Stimulated activated CD8-positive, alpha-beta memory T cell treated with anti-CD3 and anti-CD28 coated beads, Interleukin-2, amount 100 ng/mL, for 1 hour (primary cell): ENCODE results near the gene LINC01488.

ENCODE experiments used
- DNase-seq, 2 donors: peaks; one replicate each; pipeline ENCODE4 v3.0.0-alpha.2; 2020; ENCODE audit warnings: low read depth in 2 of 2

The LINC01488 gene

GRCh38 chr11:69509846-69510390 is 28.5 kb downstream of the LINC01488 start:
- DNase-seq: no peak

DNA sequence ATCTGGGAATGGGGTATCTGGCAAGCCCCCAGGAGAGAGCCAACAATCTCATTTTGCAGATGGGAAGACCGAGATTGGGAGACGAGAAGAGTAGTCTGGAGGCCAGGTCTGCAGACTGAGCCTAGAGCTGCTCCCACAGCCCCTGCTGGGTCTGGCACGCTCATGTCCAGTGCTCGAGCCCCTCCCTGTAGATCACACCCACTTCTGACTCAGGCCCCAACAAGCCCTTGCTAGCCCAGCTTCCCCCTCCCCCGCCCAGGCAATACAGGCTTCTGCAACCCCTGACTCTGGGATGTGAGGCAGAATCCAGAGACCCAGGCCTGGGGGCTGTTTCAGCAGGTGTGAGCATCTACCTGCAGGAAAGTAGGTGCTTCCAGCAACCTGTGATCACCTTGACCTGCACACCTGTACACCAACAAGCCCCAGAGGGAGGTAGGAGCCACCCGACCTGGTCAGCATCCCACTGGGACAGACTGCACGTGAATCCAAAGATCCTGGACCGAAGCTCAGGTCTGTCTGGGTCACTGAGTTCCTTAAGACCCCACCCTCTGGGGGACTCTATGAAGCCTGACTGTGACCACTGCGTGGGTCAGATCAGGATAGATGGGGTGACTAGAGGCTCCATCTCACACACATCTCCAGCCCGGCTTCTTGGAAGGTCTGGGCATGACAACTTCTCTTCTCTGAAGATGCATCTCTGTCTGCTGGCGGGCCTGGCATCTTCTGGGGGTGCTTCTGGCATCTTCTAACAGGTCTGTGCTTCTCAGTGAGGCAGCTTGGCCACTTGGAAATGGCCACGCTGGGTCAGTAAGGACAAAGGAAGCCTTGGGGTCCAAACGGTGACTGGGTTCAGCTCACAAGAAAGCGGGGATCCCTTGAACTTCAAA is 29.3 kb downstream of the LINC01488 start:
- no peak for DNase-seq

DNA sequence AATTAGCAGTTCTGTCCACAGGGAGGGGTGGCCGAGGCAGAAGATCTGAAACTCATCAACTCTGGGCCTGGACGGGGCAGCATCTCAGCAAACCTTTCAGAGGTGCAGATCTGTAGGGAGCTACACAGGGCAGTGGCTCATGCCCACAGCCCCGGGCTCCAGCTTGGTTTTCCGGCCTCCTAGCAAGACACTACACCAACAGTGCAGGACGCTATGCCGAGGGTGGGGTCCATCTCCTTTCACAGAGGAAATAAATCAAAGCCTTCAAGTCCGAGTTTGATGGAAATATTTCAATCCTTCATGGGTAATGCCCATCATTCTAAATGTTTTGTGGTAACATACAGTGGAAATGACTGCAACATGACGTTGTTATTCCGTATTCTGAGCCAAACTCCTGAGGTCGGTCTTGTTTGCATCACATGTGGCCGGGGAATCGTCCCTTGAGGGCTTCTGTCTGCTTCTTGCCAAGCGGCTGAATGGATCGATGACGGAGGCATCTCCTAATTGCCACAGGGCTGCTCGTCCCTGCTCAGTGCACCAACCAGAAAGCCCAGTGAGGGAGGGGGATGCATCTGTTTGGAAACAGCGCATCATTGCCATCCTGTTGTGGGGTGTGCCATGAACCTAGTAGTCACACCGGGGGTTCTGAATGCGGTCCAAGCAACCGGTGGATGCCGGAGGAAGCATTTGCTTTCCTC is 30.0 kb downstream of the LINC01488 start:
- DNase-seq: no peak

DNA sequence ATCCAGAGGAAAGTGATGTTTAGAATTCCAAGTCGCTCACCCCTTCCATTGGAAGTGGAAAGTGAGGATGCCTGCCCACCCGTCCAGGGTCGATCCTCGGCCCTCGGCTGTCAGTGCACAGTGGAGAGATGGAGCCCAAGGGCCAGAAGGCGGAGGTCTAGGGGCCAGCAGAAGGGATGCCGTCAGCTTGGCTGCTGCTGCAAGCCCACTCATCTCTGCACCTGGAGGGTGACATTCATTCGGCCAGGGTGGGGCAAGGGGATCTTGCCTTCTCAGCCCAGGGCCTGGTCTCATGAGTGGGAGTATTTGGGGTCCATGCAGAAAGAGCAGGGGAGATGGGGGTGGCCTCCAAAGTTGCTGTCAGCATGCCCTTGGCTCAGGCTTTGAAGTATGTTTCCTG is 30.7 kb downstream of the LINC01488 start:
- no peak for DNase-seq

DNA sequence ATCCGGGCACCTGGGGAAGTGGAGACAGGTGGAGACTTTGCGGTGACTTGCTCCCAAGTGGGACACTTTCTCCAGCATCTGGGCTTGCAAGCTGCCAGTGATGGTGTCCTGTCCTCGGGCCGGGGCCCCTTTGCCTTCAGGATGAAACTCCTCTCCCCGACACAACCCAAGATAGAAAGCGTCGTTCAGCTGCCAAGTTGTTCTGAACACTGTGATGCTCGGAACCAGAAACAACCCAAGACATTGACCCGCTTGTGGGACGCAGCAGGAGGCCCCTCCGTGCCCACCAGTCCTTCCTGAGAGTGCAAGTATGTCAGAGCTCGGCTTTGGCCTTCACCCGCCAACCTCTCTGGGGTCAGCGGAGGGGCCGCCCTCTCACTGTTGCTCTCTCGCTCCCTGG is 31.3 kb downstream of the LINC01488 start:
- no peak for DNase-seq

DNA sequence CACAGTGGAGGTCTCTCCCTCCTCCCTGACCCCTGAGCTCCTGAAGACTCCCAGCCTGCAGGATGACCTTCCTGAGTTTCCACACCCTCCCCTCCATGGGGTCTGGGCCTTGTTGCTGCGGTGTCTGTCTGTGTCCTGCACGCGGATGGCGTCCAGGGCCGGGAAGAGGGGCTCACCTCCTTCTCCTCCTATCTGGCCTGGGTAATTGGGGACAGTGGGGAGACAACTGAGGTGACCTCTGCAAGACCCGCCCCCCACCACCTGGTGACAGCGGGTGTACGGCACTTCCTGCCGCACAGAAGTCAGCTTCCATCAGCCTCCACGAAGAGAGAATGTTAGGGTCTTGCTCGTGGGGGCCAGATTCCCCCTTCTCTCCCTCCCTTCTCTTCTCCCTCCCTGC is 31.7 kb downstream of the LINC01488 start:
- DNase-seq: no peak

- no peak for DNase-seq
Measured at GRCh38 chr11:69513663-69514224, 32.3 kb downstream of the LINC01488 start.

- DNase-seq: no peak
Measured at GRCh38 chr11:69514771-69515170, 33.3 kb downstream of the LINC01488 start.

DNA sequence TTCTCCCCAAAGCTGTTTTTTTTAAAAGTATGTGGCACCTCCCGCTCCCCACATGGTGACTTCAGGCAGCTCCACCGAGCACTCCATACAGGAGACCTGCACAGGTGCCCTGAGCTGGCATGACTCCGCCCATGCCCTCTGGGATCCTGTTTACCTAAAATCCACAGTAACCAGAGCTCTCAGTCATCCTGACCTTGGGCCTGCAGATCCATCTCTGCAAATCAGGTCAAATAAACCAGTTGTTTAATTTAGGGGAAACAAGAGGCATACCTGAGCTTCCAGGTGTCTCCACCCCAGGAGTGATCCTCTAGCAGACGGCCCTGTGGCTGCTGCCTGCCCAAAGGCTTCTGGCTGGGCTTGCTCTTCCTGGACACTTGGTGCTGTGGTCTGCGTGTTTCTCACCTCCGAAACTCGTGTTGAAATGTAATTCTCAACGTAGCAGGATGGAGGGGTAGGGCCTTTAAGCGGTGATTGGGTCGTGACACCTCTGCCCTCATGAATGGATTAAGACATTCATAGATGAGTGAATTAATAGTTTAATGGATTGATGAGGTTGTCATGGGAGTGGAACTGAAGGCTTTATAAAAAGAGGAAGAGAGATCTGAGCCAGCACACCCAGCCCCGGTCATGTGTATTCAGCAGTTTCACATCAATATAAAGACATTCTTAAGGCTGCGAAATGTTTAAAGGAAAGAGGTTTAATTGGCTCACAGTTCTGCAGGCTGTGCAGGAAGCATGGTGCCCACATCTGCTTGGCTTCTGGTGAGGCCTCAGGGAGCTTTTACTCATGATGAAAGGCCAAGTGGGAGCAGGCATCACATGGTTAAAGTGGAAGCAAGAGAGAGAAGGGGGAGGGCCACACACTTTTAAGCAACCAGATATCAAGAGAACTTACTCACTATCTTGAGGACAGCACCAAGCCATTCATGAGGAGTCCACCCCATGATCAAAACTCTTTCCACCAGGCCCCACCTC is 34.1 kb downstream of the LINC01488 start:
- DNase-seq: no peak

DNA sequence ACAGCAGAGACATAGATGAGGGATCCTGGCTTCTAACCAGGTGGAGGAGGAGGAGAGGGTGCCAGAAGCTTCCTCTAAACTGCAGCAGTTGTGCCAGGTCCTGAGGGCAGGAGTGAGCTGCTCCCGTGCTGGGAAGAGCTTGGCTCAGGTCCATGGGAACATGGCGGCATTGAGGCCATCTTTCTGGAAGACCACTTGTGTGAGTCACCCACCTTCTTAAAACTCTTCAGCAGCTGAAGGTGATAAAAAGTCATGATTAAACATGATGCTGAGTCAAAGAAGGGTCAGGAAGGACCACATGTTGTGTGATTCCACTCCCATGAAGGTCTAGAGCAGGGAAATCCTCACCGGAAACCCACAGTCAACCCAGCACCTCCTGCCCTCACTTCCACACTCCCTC is 35.1 kb downstream of the LINC01488 start:
- no peak for DNase-seq

DNA sequence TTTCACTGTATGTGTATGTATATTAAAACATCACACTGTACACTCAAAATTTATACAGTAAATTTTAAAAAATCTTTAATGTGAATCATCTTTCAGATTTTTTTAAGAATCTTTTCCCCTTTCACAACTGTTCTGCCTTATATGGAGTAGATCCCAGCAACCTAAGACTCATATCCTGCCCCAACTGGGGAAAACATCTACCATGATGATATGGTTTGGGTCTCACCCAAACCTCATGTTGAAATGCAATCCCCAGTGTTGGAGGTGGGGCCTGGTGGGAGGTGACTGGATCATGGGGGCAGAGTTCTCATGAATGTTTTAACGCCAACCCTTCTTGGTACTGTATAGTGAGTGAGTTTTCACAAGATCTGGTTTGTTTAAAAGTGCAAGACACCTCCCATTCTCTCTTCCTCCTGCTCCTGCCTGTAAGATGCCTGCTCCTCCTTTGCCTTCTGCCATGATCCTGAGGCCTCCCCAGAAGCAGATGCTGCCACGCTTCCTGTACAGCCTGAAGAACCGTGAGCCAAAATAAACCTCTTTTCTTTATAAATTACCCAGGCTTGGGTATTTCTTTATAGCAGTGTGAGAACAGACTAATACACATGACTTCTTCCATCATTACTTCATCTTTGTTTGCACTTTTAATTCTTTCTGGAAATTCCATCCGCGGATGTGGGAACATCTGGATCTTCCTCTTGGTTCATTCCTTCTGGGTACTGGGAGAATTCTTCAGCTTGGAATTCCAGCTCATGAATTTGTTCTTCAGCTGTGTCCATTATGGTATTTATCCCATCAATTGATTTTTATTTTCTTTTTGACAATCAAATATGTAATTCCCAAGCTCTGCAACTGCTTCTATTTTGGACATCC is 36.9 kb downstream of the LINC01488 start:
- DNase-seq: no peak

- no peak for DNase-seq
Measured at GRCh38 chr11:69520186-69520916, 38.9 kb downstream of the LINC01488 start.

DNA sequence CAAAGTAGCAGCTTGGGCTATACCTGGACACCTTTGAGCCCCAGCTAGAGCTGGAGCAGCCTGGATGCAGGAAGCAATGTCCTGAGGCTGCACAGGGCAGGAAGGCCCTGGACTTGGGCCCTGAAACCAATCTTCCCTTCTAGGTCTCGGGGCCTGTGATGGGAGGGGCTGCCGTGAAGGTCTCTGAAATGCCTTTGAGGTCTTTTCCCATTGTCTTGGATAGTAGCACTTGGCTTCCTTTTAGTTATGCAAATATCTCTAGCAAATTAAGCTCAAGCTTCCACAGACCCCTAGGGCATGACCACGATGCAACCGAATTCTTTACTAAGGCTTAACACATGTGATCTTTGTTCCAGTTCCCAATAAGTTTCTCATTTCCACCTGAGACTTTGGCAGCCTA is 40.0 kb downstream of the LINC01488 start:
- DNase-seq: no peak

GRCh38 chr11:69523453-69523852 is 42.0 kb downstream of the LINC01488 start:
- DNase-seq: no peak

DNA sequence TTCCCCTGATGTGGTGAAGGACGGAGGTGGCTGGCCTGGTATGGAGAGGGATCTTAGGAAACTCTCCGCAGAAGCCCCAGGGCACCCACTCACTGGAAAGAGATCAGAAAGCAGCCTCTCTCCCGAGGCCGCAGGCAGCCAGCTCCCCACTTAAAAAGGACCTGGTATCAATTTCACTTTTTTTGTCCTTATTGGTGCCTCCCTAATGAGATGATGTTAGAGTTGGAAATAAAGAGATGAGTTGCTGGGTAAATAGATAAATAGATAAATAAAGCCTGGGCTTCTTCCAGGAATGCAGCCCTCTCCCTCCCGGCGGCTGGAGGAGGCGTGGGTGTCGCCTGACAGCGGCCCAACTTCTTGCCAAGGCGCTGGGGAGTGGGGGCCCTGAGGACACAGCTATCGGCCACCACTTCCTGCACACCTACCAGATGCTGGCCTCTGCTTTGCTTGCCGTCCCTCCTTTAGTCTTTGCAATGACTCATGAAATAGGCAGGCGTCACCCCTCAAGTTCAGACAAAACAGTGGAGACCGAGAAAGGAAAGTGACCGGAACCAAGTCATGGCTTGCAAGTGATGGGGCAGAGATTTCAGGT is 42.9 kb downstream of the LINC01488 start:
- DNase-seq: no peak

- DNase-seq: no peak
Measured at GRCh38 chr11:69524991-69525411, 43.5 kb downstream of the LINC01488 start.

GRCh38 chr11:69525516-69526452 is 44.3 kb downstream of the LINC01488 start:
- DNase-seq: no peak

DNA sequence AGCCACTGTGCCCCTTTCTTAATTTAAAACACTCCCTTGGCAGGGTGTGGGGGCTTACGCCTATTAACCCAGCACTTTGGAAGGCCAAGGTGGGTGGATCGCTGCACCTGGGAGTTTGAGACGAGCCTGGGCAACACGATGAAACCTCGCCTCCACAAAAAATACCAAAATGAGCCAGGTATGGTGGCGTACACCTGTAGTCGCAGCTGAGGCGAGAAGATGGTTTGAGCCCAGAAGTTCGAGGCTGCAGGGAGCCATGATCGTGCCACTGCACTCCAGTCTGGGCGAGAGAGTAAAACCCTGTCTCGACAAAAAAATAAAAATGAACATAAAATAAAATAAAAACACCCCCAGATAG is 45.0 kb downstream of the LINC01488 start:
- no peak for DNase-seq
